ENCODE results near the gene FRMD6.

GRCh38 chr14:51619561-51619960, 32.1 kb upstream of the FRMD6 start:
- TF ChIP-seq CTCF (IDR thresholded peaks at IDR 0.05) (no peak), POLR2A (IDR thresholded peaks at IDR 0.05; ENCODE audit: low read depth) (no peak), POLR2AphosphoS5 (IDR thresholded peaks at IDR 0.05) (no peak)

Data from esophagus muscularis mucosa (tissue), 3 donors.